HepG2 (cell line): ENCODE measurements around the gene SDR42E2. TPM values are rescaled to one million over a fixed set of nuclear protein-coding genes. Genes with fewer than 3 reads are reported as not detected.

Source experiments
- ATAC-seq: fragments of 200-7000 bp; cut with Tn5 transposase; 3 replicates; pipeline ENCODE4 v1.9.1; 2020; ENCODE audit warnings: mild to moderate bottlenecking, moderate library complexity
- BruUV-seq: library from RNA; stranded (reverse); fragments of 400-500 nt; replicated peaks from 2 replicates; lab custom pipeline; 2021; lab: Mats Ljungman, UMichigan
- CTCF ChIA-PET: fragments of 300-600 bp; formaldehyde crosslinking; extraction: SDS; loops from one replicate; lab custom pipeline; 2021; ENCODE audit warnings: low total read pairs, inconsistent platforms, low intra/inter-chr PET ratio; lab: Yijun Ruan, JAX
- POLR2A ChIA-PET: fragments of 350-600 bp; sonication (Branson Sonifier 250); formaldehyde crosslinking; loops from one replicate; lab custom pipeline; 2020; ENCODE audit warnings: antibody characterized with exemption, inconsistent platforms; lab: Yijun Ruan, JAX
- DNase-seq: peaks from one replicate; pipeline ENCODE4 v3.0.0-alpha.2; 2015; ENCODE audit warnings: low spot score
- FAIRE-seq: peaks from 3 replicates; lab custom pipeline; 2011; peaks lifted over from hg19 to GRCh38; lab: Jason Lieb, UNC
- H2AFZ ChIP-seq: one replicate; pipeline ENCODE4 v1.6.1; 2011; ENCODE audit warnings: low read length, inconsistent platforms
- H3K27ac ChIP-seq: fragments of 300-600 bp; 3 replicates; pipeline ENCODE4 v1.8.0; 2011; ENCODE audit warnings: mixed run types, mild to moderate bottlenecking, mixed read lengths, low read length, inconsistent platforms; ENCODE audit not compliant: insufficient read depth; ENCODE audit errors: extremely low read length
- H3K27me3 ChIP-seq, 2 experiments: fragments of 200-600 bp in 1 of 2; 2 replicates in 1 of 2; 3 replicates in 1 of 2; pipeline versions ENCODE4 v1.6.0 to v1.8.0; 2011; ENCODE audit warnings: low read length in 2 of 2, mild to moderate bottlenecking in 2 of 2, moderate library complexity in 2 of 2, inconsistent platforms in 1 of 2; ENCODE audit not compliant: insufficient read depth in 2 of 2, control insufficient read depth in 1 of 2
- H3K36me3 ChIP-seq, 2 experiments: fragments of 200-600 bp in 1 of 2; replicated peaks in 1 of 2; 2 replicates in 1 of 2; 3 replicates in 1 of 2; pipeline versions ENCODE4 v1.5.1 to v1.8.0; 2011; ENCODE audit warnings: low read length in 2 of 2, inconsistent platforms in 1 of 2; ENCODE audit not compliant: insufficient read depth in 2 of 2, control insufficient read depth in 1 of 2
- H3K4me1 ChIP-seq: 2 replicates; pipeline ENCODE4 v1.5.1; 2012; ENCODE audit warnings: low read length, inconsistent platforms; ENCODE audit not compliant: insufficient read depth
- H3K4me2 ChIP-seq: 2 replicates; pipeline ENCODE4 v1.6.0; 2011; ENCODE audit warnings: low read depth, low read length, inconsistent platforms
- H3K4me3 ChIP-seq, 3 experiments: fragments of 200-600 bp in 1 of 3; sonication (generic), shearing (Covaris generic) in 1 of 3; replicated peaks in 1 of 3; 2 replicates each; pipeline ENCODE4 v1.5.1; 2011 to 2016; ENCODE audit warnings: low read length in 3 of 3, inconsistent platforms in 2 of 3, low read depth in 2 of 3, mild to moderate bottlenecking in 2 of 3, control low read depth in 1 of 3, mixed read lengths in 1 of 3; ENCODE audit not compliant: insufficient read depth in 1 of 3
- H3K79me2 ChIP-seq: one replicate; pipeline ENCODE4 v1.6.1; 2011; ENCODE audit warnings: low read length, inconsistent platforms; ENCODE audit not compliant: insufficient read depth
- H3K9ac ChIP-seq: 2 replicates; pipeline ENCODE4 v1.6.0; 2011; ENCODE audit warnings: mild to moderate bottlenecking, low read depth, low read length, inconsistent platforms; ENCODE audit not compliant: insufficient read depth
- H3K9me3 ChIP-seq: 2 replicates; pipeline ENCODE4 v1.5.1; 2012; ENCODE audit warnings: mild to moderate bottlenecking, low read length
- H4K20me1 ChIP-seq: 2 replicates; pipeline ENCODE4 v1.6.0; 2011; ENCODE audit warnings: inconsistent platforms, mild to moderate bottlenecking, low read length, moderate library complexity; ENCODE audit not compliant: insufficient read depth
- ARNT ChIP-seq: fragments of 450-650 bp; IDR thresholded peaks from 2 replicates; pipeline ENCODE4 v1.6.1; 2017
- DR1 ChIP-seq: sonication (generic); formaldehyde crosslinking; IDR thresholded peaks from 2 replicates; pipeline ENCODE4 v1.8.0; 2021; ENCODE audit warnings: mild to moderate bottlenecking, missing genetic modification reagents, inconsistent platforms
- HOXD1 ChIP-seq: sonication (generic); formaldehyde crosslinking; IDR thresholded peaks from 2 replicates; pipeline ENCODE4 v1.5.0; 2020; ENCODE audit warnings: missing genetic modification reagents
- MIER3 ChIP-seq: IDR thresholded peaks from 2 replicates; pipeline ENCODE4 v1.6.1; 2016; ENCODE audit warnings: missing compliant biosample characterization, borderline replicate concordance
- NKX3-1 ChIP-seq: sonication (generic); formaldehyde crosslinking; IDR thresholded peaks from 2 replicates; pipeline ENCODE4 v1.5.0; 2020; ENCODE audit warnings: missing genetic modification reagents
- SAP130 ChIP-seq: IDR thresholded peaks from 2 replicates; pipeline ENCODE4 v1.6.1; 2016; ENCODE audit warnings: low read depth
- TCF12 ChIP-seq, 2 experiments: fragments of 450-650 bp in 1 of 2; sonication (generic) in 1 of 2; formaldehyde crosslinking in 1 of 2; IDR thresholded peaks; 2 replicates each; pipeline versions ENCODE4 v1.6.1 to v1.8.0; 2017 to 2022; ENCODE audit warnings: antibody characterized with exemption in 1 of 2, mild to moderate bottlenecking in 1 of 2, missing genetic modification reagents in 1 of 2, moderate library complexity in 1 of 2
- ZNF335 ChIP-seq: sonication (generic); formaldehyde crosslinking; IDR thresholded peaks from 2 replicates; pipeline ENCODE4 v1.4.0; 2020; ENCODE audit warnings: missing genetic modification reagents
- ZNF44 ChIP-seq: sonication (generic); formaldehyde crosslinking; IDR thresholded peaks from 2 replicates; pipeline ENCODE4 v1.5.1; 2020; ENCODE audit warnings: mild to moderate bottlenecking, missing genetic modification reagents
- ZNF781 ChIP-seq: sonication (generic); formaldehyde crosslinking; IDR thresholded peaks from 2 replicates; pipeline ENCODE4 v1.5.1; 2020; ENCODE audit warnings: borderline replicate concordance, mild to moderate bottlenecking, missing genetic modification reagents; ENCODE audit errors: not compliant biosample characterization
- ZNF850 ChIP-seq: sonication (generic); formaldehyde crosslinking; conservative IDR thresholded peaks from 2 replicates; pipeline ENCODE4 v1.9.0; 2021; ENCODE audit warnings: mild to moderate bottlenecking, missing genetic modification reagents
- WGBS: methylation state at CpG from one replicate; pipeline ENCODE4 v1.1.6; 2017; ENCODE audit warnings: low lambda C conversion rate; 5-methylcytosine and 5-hydroxymethylcytosine counted together
- in situ Hi-C: cut with HindIII; loops from 2 replicates; pipeline ENCODE4 v1.10.0; 2017; ENCODE audit warnings: low pct_unique_long_range_greater_than_20kb; ENCODE audit not compliant: extremely low pct_ligation_motif_present
- intact Hi-C: fragments of 100-400 bp; cut with micrococcal nuclease; formaldehyde crosslinking; loops from one replicate; pipeline ENCODE4 v1.10.0; 2022; ENCODE audit not compliant: unreplicated experiment
- polyA plus RNA-seq, 8 experiments: library from polyadenylated mRNA; depleted of rRNA in 3 of 8; stranded (reverse) in 7 of 8; unstranded in 1 of 8; fragments of >200 nt; fragmentation: Illumina TruSeq in 4 of 8; extraction: Trizol in 4 of 8; gene quantifications; 2 replicates each; pipeline versions ENCODE4 v1.2.1 to v1.2.3, GENCODE V29; 2011 to 2016; ENCODE audit warnings: low read depth in 4 of 8, missing spikeins in 1 of 8, mixed read lengths in 1 of 8; ENCODE audit not compliant: insufficient read depth in 1 of 8
- total RNA-seq, 5 experiments: library from RNA; depleted of rRNA; stranded (reverse); fragments of >200 nt; fragmentation: Illumina TruSeq; extraction: Trizol; gene quantifications; 2 replicates each; pipeline ENCODE4 v1.2.3, GENCODE V29; 2016; ENCODE audit warnings: low read depth in 1 of 5
- TF ChIP-seq, protein P1 (sequence below): sonication (generic); formaldehyde crosslinking; IDR thresholded peaks from one replicate; pipeline ENCODE4 v1.5.1; 2020; ENCODE audit warnings: mild to moderate bottlenecking, missing genetic modification reagents; ENCODE audit errors: not compliant biosample characterization
- TF ChIP-seq, protein P2 (sequence below): IDR thresholded peaks from 2 replicates; pipeline ENCODE4 v1.6.1; 2016; ENCODE audit warnings: missing genetic modification reagents, missing compliant biosample characterization

The SDR42E2 gene
- total and polyA plus RNA-seq, 2 of the 13 experiments (the other 11 are each of a cell fraction or from before 2014, with no cell fraction given) = 0.05 to 0.11 TPM

DNA sequence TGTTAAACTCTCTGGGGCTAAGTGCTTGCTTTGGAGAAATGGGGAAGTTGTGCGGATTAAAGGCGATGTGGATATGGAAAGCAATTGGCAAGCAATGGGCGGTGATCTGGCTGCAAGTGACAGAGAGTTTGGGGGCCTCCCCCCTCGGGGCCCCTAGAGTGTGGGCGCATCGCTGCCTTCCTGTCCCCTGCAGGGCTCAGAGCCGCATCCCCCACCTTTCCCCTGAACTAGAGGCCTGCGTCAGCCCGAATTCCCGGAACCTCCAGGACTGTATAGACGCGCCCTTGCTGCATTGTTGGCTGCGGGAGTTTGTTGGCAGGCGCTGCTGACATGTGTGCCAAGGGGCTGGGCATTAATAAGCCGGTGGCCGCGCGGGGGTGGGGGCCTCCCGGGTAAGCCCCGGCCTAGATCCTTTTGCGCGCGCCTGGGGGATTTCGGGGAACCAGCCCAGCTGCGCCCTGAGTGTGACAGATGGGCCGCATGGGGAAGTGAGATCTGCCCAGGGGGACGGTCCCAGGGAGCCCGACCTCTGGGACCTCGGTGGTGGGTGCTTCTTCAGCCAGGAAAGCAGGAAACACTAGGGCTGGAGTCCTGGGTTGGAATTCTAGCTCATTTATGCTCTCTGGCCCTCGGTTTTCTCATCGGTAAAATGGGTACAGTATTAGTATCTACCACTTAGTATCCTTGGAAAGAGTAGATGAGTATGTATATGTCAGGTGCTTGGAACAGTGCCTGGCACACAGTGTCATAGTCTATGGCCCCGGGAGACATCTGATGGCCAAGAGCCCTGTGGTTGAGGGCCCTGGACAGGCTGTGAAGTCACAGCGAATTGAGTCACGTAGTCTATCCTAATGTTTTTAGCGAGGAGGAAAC lies 44.8 kb downstream of the SDR42E2 start:
- H3K4me2 ChIP-seq = peak overlapping the region; percentile 96
- no peaks in the 10 kb centered on the region for H3K9me3 ChIP-seq
- 8% methylated on average over 33 of the region's 35 CpGs for WGBS
- CTCF ChIA-PET = interaction anchor here (1.9 kb wide), 1 partner anchor 90 kb away, joined by 14 read pairs; the partner anchor contains the start of gene POLR3E
- 0 out of 2 replicates have a peak, but pooled peaks cover 4% of the 10 kb centered on the region for H4K20me1 ChIP-seq
- H3K9ac ChIP-seq = peak overlapping the region; percentile 85
- FAIRE-seq = no peak
- no peak for DNase-seq
- no peaks in the 10 kb centered on the region; a peak in 1 of 5 replicates for H3K27me3 ChIP-seq
- peak overlapping the region; percentile 71 for H3K27ac ChIP-seq
- POLR2A ChIA-PET = interaction anchor here (0.7 to 5.4 kb wide), 8 partner anchors 9 to 162 kb away, joined by 3 to 78 read pairs (median 5); partner anchors contain the start of gene POLR3E
- ATAC-seq = peak; percentile 50
- no peak overlapping the region for H2AFZ ChIP-seq
- intact Hi-C loops = loop anchor here (1.0 to 5.0 kb wide), 2 partner anchors 80 to 90 kb away; partner anchors contain the start of gene POLR3E
- BruUV-seq = no TSS peak
- H3K36me3 ChIP-seq = peaks cover 4 to 7% of the 10 kb centered on the region in 2 experiments
- H3K4me3 ChIP-seq = peak overlapping the region; percentile 89 to 97 (median 93)
- H3K79me2 ChIP-seq = peaks cover 53% of the 10 kb centered on the region
- in situ Hi-C loops = no loop called here
- peaks cover 70% of the 10 kb centered on the region for H3K4me1 ChIP-seq
- peak; percentile 84; the same call in 1 of the 2 replicates for TF ChIP-seq ZNF44
- peak; percentile 27; the same call in 1 of the 2 replicates for TF ChIP-seq NKX3-1 (CRISPR knock-in tag)
- TF ChIP-seq, protein P1, sequence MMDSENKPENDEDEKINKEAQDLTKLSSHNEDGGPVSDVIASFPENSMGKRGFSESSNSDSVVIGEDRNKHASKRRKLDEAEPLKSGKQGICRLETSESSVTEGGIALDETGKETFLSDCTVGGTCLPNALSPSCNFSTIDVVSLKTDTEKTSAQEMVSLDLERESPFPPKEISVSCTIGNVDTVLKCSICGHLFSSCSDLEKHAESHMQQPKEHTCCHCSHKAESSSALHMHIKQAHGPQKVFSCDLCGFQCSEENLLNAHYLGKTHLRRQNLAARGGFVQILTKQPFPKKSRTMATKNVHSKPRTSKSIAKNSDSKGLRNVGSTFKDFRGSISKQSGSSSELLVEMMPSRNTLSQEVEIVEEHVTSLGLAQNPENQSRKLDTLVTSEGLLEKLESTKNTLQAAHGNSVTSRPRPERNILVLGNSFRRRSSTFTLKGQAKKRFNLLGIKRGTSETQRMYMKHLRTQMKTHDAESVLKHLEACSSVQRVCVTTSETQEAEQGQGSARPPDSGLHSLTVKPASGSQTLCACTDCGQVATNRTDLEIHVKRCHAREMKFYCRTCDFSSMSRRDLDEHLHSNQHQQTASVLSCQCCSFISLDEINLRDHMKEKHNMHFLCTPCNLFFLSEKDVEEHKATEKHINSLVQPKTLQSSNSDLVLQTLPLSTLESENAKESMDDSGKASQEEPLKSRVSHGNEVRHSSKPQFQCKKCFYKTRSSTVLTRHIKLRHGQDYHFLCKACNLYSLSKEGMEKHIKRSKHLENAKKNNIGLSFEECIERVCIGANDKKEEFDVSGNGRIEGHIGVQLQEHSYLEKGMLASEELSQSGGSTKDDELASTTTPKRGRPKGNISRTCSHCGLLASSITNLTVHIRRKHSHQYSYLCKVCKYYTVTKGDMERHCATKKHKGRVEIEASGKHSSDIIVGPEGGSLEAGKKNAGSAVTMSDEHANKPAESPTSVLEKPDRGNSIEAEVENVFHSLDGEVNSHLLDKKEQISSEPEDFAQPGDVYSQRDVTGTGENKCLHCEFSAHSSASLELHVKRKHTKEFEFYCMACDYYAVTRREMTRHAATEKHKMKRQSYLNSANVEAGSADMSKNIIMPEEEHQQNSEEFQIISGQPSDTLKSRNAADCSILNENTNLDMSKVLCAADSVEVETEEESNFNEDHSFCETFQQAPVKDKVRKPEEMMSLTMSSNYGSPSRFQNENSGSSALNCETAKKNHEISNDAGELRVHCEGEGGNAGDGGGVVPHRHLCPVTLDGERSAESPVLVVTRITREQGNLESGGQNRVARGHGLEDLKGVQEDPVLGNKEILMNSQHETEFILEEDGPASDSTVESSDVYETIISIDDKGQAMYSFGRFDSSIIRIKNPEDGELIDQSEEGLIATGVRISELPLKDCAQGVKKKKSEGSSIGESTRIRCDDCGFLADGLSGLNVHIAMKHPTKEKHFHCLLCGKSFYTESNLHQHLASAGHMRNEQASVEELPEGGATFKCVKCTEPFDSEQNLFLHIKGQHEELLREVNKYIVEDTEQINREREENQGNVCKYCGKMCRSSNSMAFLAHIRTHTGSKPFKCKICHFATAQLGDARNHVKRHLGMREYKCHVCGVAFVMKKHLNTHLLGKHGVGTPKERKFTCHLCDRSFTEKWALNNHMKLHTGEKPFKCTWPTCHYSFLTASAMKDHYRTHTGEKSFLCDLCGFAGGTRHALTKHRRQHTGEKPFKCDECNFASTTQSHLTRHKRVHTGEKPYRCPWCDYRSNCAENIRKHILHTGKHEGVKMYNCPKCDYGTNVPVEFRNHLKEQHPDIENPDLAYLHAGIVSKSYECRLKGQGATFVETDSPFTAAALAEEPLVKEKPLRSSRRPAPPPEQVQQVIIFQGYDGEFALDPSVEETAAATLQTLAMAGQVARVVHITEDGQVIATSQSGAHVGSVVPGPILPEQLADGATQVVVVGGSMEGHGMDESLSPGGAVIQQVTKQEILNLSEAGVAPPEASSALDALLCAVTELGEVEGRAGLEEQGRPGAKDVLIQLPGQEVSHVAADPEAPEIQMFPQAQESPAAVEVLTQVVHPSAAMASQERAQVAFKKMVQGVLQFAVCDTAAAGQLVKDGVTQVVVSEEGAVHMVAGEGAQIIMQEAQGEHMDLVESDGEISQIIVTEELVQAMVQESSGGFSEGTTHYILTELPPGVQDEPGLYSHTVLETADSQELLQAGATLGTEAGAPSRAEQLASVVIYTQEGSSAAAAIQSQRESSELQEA (CRISPR knock-in tag) = peak; percentile 38
- TF ChIP-seq MIER3 = peak; percentile 16; the same call in 1 of the 2 replicates
- peak; percentile 19 for TF ChIP-seq ZNF781 (CRISPR knock-in tag)
- TF ChIP-seq DR1 (CRISPR knock-in tag) = 0 out of 2 replicates have a peak, but pooled peaks have one; percentile 40
- 0 out of 2 replicates have a peak, but pooled peaks have one; percentile 3 for TF ChIP-seq ZNF335 (CRISPR knock-in tag)
- TF ChIP-seq, protein P2, sequence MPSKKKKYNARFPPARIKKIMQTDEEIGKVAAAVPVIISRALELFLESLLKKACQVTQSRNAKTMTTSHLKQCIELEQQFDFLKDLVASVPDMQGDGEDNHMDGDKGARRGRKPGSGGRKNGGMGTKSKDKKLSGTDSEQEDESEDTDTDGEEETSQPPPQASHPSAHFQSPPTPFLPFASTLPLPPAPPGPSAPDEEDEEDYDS (CRISPR knock-in tag) = no peak; the same call in 1 of the 2 replicates
- peak; percentile 84; the same call in 1 of the 2 replicates for TF ChIP-seq ZNF850 (CRISPR knock-in tag)
- TF ChIP-seq SAP130 (CRISPR knock-in tag) = peak; percentile 10; the same call in 1 of the 2 replicates
- no peak for TF ChIP-seq ARNT
- no peak for TF ChIP-seq TCF12 (IDR thresholded peaks at IDR 0.05)
- TF ChIP-seq TCF12 (CRISPR knock-in tag; IDR thresholded peaks at IDR 0.05) = 0 out of 2 replicates have a peak, but pooled peaks have one; percentile 7
- TF ChIP-seq HOXD1 = peak; percentile 54; the same call in 1 of the 2 replicates
